HG03442 (cell line): Measurements from ENCODE around the gene WWOX.
"Not testable (repeated sequence)": the region's sequence is repeated elsewhere in the genome, so short reads cannot be mapped to it uniquely, and the experiment has no call there.

Experiments
- ATAC-seq: cut with Tn5 transposase; IDR thresholded peaks from one replicate; pipeline ENCODE4 v1.9.1; 2021; ENCODE audit warnings: mild to moderate bottlenecking, moderate library complexity; ENCODE audit not compliant: unreplicated experiment

WWOX gene

GRCh38 chr16:79011282-79011681 is 911.8 kb downstream of the WWOX start:
- no peak for ATAC-seq

GRCh38 chr16:79012671-79013434 is 913.4 kb downstream of the WWOX start:
- no peak for ATAC-seq

GRCh38 chr16:79013930-79014660 is 914.6 kb downstream of the WWOX start:
- no peak for ATAC-seq

GRCh38 chr16:79018650-79019429 is 919.4 kb downstream of the WWOX start:
- ATAC-seq = no peak

- no peak for ATAC-seq
These were observed 920.0 kb downstream of the WWOX start for GRCh38 chr16:79019431-79019830.

- ATAC-seq = no peak
These were observed 922.7 kb downstream of the WWOX start for GRCh38 chr16:79021991-79022630.

- ATAC-seq = no peak
These were observed 926.7 kb downstream of the WWOX start for GRCh38 chr16:79026117-79026516.

GRCh38 chr16:79036541-79036940 is 937.1 kb downstream of the WWOX start:
- ATAC-seq = no peak

GRCh38 chr16:79037521-79038373 is 938.3 kb downstream of the WWOX start:
- ATAC-seq = no peak

GRCh38 chr16:79041206-79041605 is 941.8 kb downstream of the WWOX start:
- no peak for ATAC-seq

DNA sequence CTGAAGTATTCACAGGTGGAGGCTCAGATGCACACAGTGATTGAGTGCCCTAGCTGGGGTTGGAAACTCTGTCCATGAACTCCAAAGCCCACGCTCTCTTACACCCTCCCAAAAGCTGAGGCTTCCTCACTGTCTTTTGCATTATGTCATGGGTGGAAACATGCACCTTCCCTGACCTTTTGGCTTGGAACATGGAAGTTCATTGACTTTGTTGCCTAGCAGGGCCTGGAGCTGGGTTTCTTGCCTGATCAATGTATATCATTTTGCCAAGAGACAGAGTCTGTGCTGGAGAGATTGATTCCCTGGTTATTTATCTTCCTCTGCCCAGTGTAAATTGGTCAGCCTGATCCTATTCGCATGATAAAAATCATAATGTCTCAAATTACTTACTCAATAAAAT is 942.7 kb downstream of the WWOX start:
- ATAC-seq = no peak

DNA sequence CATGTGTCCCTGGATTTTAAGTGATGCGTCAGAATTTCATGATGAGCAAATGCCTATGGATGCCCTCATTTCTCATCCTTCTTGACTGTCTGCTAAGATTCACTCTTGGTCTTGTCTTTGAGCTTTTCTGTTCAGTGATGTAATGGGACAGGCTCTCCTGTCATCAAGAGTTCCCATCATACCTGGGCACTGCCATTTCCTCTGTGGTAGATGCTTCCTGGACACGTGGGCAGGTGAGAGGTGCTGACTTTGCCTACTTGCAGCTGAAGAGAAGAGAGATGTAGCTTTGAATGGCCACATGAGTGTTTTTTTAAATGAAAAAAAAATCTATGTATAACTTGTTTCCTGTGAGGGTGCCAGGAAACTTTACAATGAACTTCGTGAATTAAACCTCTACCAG is 943.4 kb downstream of the WWOX start:
- ATAC-seq = no peak

DNA sequence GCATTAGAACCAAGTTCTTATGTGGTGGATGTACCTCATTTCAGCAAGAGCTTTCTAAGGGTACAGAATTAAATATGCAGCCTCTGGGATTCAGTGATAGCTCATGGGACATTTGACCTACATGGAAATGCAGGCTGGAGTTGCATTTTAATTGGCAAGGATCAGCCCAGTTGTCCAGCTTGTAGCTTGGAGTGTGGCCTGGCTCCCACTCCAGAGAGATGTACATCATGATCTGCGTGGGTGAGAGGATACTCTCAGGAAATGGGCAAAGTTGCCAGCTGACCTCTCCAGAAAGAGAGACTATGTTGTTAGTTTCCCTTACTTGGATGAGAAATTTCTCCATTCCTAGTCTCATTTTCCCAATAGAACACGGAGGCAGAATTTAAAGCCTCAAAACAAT is 945.7 kb downstream of the WWOX start:
- ATAC-seq = no peak

DNA sequence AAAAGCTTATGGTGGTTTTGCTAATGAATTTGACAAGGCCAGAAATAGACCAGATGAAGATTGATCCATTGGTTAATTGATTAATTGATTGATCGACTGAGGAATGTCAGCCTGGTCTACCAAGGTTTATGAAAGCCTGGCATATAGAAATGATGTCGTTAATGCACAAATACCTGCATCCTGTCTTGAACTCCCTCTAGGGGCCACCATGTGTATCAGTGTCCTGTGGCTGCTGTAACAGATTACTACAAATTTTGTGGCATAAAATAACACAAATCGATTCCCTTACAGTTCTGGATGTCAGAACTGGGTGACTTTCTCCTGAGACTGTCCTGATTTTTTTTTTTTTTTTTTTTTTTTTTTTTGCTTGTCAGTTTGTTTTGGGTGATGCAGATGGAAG is 947.9 kb downstream of the WWOX start:
- ATAC-seq = no peak

DNA sequence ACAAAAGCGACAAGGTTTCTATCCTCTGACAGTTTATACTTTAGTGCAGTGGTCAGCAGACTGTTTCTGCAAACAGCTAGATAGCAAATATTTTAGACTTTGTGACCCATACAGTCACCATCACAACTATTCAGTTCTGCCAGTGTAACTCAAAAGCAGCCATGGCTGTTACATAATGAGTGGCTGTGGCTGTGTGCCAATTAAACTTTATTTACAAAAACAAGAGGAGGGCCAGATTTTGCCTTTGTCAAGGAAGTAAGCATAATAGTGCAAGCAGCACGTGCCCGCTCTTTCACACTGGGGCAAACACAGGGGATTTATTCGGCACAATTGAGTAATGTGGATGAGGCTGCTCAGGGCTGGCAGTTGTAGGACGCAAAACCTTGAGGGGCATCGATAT is 949.6 kb downstream of the WWOX start:
- ATAC-seq = no peak

DNA sequence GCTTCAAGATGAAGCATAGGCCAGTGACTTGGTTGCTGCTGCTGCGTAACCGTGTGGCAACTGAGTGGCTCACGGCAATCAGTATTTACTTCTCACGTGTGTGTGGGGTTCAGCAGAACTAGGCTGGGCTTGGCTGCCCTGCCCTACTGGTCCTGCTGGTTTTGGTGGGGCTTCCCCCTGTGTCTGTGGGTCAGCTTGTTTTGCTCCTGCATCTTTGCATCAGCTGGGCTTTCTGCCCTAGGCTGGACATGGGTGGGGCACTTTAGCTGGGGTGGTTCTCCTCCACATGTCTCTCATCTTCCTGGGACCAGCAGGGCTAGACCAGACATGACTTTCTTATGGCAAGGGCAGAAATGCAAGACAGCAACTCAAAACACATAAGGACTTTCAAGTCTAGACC is 950.6 kb downstream of the WWOX start:
- no peak for ATAC-seq

DNA sequence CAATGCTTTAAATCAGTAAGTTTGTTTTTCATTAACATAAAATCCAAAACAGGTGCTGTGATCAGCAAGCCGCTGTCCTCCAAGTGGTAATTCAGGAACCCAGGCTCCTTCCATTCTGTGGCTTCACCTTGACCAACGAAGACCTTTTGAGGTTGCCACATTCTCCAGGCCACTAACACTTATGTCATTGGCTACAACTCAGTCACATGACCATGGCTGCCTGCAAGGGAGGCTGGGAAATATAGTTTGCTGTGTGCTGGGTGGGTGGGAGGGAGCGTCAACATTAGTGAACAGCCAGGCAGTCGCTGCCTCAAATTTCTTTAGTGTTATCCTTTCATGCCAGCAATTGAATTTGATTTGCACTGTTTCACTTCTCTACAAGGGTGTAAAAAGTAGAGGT is 951.9 kb downstream of the WWOX start:
- ATAC-seq = no peak

GRCh38 chr16:79052198-79052597 is 952.7 kb downstream of the WWOX start:
- ATAC-seq = not testable (repeated sequence)

GRCh38 chr16:79053577-79053976 is 954.1 kb downstream of the WWOX start:
- ATAC-seq = no peak
